Vagina (tissue), 2 donors: ENCODE data around the gene JHY.

Source experiments
- POLR2A ChIP-seq, 2 donors: fragments of 450-650 bp; IDR thresholded peaks; one replicate each; pipeline ENCODE4 v1.6.1; 2017; ENCODE audit warnings: antibody characterized with exemption in 2 of 2, mild to moderate bottlenecking in 2 of 2, moderate library complexity in 2 of 2
- TF ChIP-seq, protein P1 (sequence below), 3 experiments: fragments of 450-650 bp in 2 of 3; fragments of 200-600 bp in 1 of 3; sonication (generic) in 1 of 3; IDR thresholded peaks; one replicate each; pipeline ENCODE4 v1.5.1; 2017 to 2019; ENCODE audit warnings: antibody characterized with exemption in 3 of 3, mild to moderate bottlenecking in 2 of 3, moderate library complexity in 2 of 3

DNA sequence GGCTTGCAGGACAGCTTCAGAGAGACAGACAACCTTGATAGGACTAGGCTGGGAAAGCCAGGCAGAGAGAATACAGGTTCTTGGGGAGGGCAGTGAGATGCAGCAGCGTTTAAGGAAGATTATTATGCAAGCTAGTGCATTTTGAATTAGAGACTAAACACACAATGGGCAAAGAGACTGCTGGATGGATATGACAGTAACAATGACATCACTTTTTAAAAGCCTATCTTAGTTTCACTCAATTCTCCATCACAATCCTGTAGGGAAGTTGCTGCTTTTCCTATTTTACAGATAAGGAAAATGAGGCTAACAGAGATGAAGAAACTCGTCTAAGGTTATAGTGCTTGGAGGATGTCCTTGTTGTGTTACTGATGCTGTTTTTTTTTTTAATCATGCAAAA lies 5.6 kb downstream of the JHY start:
- no peak for TF ChIP-seq POLR2A (IDR thresholded peaks at IDR 0.05)
- TF ChIP-seq, protein P1, sequence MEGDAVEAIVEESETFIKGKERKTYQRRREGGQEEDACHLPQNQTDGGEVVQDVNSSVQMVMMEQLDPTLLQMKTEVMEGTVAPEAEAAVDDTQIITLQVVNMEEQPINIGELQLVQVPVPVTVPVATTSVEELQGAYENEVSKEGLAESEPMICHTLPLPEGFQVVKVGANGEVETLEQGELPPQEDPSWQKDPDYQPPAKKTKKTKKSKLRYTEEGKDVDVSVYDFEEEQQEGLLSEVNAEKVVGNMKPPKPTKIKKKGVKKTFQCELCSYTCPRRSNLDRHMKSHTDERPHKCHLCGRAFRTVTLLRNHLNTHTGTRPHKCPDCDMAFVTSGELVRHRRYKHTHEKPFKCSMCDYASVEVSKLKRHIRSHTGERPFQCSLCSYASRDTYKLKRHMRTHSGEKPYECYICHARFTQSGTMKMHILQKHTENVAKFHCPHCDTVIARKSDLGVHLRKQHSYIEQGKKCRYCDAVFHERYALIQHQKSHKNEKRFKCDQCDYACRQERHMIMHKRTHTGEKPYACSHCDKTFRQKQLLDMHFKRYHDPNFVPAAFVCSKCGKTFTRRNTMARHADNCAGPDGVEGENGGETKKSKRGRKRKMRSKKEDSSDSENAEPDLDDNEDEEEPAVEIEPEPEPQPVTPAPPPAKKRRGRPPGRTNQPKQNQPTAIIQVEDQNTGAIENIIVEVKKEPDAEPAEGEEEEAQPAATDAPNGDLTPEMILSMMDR (IDR thresholded peaks at IDR 0.05): no peak
